HUDEP-2 (cell line): ENCODE results near the gene ERC1.
A peak's percentile ranks its signal among the peaks of the same experiment; 100 is the strongest.
"Not testable (repeated sequence)": the region's sequence is repeated elsewhere in the genome, so short reads cannot be mapped to it uniquely, and the experiment has no call there.

Experiments used
- DNase-seq, 76 experiments: peaks; one replicate each; lab custom pipeline; 2025; ENCODE audit not compliant: unreplicated experiment in 76 of 76; lab: John Stamatoyannopoulos, UW

The ERC1 gene

GRCh38 chr12:1174659-1175058 lies 183.6 kb downstream of the ERC1 start:
- DNase-seq = no peak

- DNase-seq = no peak
These were observed 185.2 kb downstream of the ERC1 start for GRCh38 chr12:1176191-1176590.

GRCh38 chr12:1179128-1179527 lies 188.1 kb downstream of the ERC1 start:
- DNase-seq = no peak

- no peak for DNase-seq
These were observed 191.0 kb downstream of the ERC1 start for GRCh38 chr12:1182069-1182468.

- DNase-seq = no peak
These were observed 193.4 kb downstream of the ERC1 start for GRCh38 chr12:1184402-1184801.

- no peak for DNase-seq
These were observed 194.6 kb downstream of the ERC1 start for GRCh38 chr12:1185460-1186182.

- DNase-seq = no peak
These were observed 195.3 kb downstream of the ERC1 start for GRCh38 chr12:1186298-1186697.

GRCh38 chr12:1188016-1188415 lies 197.0 kb downstream of the ERC1 start:
- no peak for DNase-seq

GRCh38 chr12:1189163-1189562 lies 198.1 kb downstream of the ERC1 start:
- no peak for DNase-seq

GRCh38 chr12:1195513-1195912 lies 204.5 kb downstream of the ERC1 start:
- no peak for DNase-seq

GRCh38 chr12:1197264-1198018 lies 206.4 kb downstream of the ERC1 start:
- DNase-seq = no peak

GRCh38 chr12:1198854-1199253 lies 207.8 kb downstream of the ERC1 start:
- not testable (repeated sequence) for DNase-seq

GRCh38 chr12:1199700-1200099 lies 208.7 kb downstream of the ERC1 start:
- no peak for DNase-seq

- no peak for DNase-seq
These were observed 210.0 kb downstream of the ERC1 start for GRCh38 chr12:1201030-1201429.

- peak in 1 of 76 experiments; percentile 18 for DNase-seq
These were observed 210.9 kb downstream of the ERC1 start for GRCh38 chr12:1201886-1202285.

GRCh38 chr12:1203735-1204019 lies 212.7 kb downstream of the ERC1 start:
- DNase-seq = peak in 1 of 76 experiments; percentile 1

GRCh38 chr12:1204581-1205121 lies 213.6 kb downstream of the ERC1 start:
- peak in 7 of 76 experiments; percentile 4 to 43 (median 21) for DNase-seq

GRCh38 chr12:1205512-1206060 lies 214.6 kb downstream of the ERC1 start:
- peak in 2 of 76 experiments; percentile 4 to 6 for DNase-seq

- DNase-seq = no peak
These were observed 215.2 kb downstream of the ERC1 start for GRCh38 chr12:1206118-1206734.

GRCh38 chr12:1207276-1207675 lies 216.3 kb downstream of the ERC1 start:
- DNase-seq = no peak

- not testable (repeated sequence) for DNase-seq
These were observed 217.7 kb downstream of the ERC1 start for GRCh38 chr12:1208719-1209118.
